Measurements from ENCODE around the gene PKNOX2. TPM values are rescaled to one million over a fixed set of nuclear protein-coding genes. Genes with fewer than 3 reads are reported as not detected.

Gene PKNOX2
- total RNA-seq, 3 donors from 2014 or later (not counting 1 experiment from before 2014, with no cell fraction given), result not detected

GRCh38 chr11:125241104-125241503 is 76.6 kb downstream of the PKNOX2 start:
- H3K27ac ChIP-seq (ENCODE audit: low read length), result no peak overlapping the region
- no peaks in the 10 kb centered on the region for H3K4me1 ChIP-seq (ENCODE audit: control insufficient read depth, insufficient read depth, low read length)
- TF ChIP-seq CTCF (IDR thresholded peaks at IDR 0.05), result no peak
- H3K4me3 ChIP-seq (ENCODE audit: low read length), result no peak overlapping the region
- no peaks in the 10 kb centered on the region for H3K36me3 ChIP-seq (ENCODE audit: control insufficient read depth, insufficient read depth, low read length)
- Mint-ChIP-seq H3K4me3 (no peak overlapping the region), H3K4me1 (no peaks in the 10 kb centered on the region), H3K27ac (no peak overlapping the region), H3K36me3 (no peaks in the 10 kb centered on the region), H3K9me3 (no peaks in the 10 kb centered on the region), H3K27me3 (ENCODE audit: low read depth in 2 of 2) (peaks cover 14 to 46% of the 10 kb centered on the region in 2 donors)
- 86% methylated on average over 5 of the region's 5 CpGs for WGBS (ENCODE audit: insufficient coverage)
- no peaks in the 10 kb centered on the region for H3K27me3 ChIP-seq (ENCODE audit: control insufficient read depth, insufficient read depth, low read length)
- no peaks in the 10 kb centered on the region for H3K9me3 ChIP-seq (ENCODE audit: control insufficient read depth, insufficient read depth, low read length)
- intact Hi-C loops (cut with micrococcal nuclease), result no loop called here
- ATAC-seq (no peak), DNase-seq (no peak)

- ATAC-seq (no peak), DNase-seq (no peak)
- intact Hi-C loops (cut with micrococcal nuclease), result no loop called here
- no peaks in the 10 kb centered on the region for H3K9me3 Mint-ChIP-seq
- Histone ChIP-seq H3K36me3 (ENCODE audit: control insufficient read depth, insufficient read depth, low read length) (no peaks in the 10 kb centered on the region), H3K9me3 (ENCODE audit: control insufficient read depth, insufficient read depth, low read length) (no peaks in the 10 kb centered on the region), H3K27me3 (ENCODE audit: control insufficient read depth, insufficient read depth, low read length) (no peaks in the 10 kb centered on the region), H3K4me1 (ENCODE audit: control insufficient read depth, insufficient read depth, low read length) (no peaks in the 10 kb centered on the region), H3K27ac (ENCODE audit: low read length) (no peak overlapping the region), H3K4me3 (ENCODE audit: low read length) (no peak overlapping the region)
- H3K36me3 Mint-ChIP-seq, result no peaks in the 10 kb centered on the region
- WGBS (ENCODE audit: insufficient coverage), result 94% methylated on average over 11 of the region's 11 CpGs
- H3K27me3 Mint-ChIP-seq (ENCODE audit: low read depth in 2 of 2), result peaks cover 14 to 45% of the 10 kb centered on the region in 2 donors
- H3K27ac Mint-ChIP-seq, result no peak overlapping the region
- H3K4me3 Mint-ChIP-seq, result no peak overlapping the region
- no peak for TF ChIP-seq CTCF (IDR thresholded peaks at IDR 0.05)
- H3K4me1 Mint-ChIP-seq, result no peaks in the 10 kb centered on the region
Measured at GRCh38 chr11:125242141-125242775, 77.7 kb downstream of the PKNOX2 start.

GRCh38 chr11:125244166-125244565 is 79.6 kb downstream of the PKNOX2 start:
- H3K27me3 ChIP-seq (ENCODE audit: control insufficient read depth, insufficient read depth, low read length), result no peaks in the 10 kb centered on the region
- ATAC-seq (no peak), DNase-seq (no peak)
- no peaks in the 10 kb centered on the region for H3K4me1 ChIP-seq (ENCODE audit: control insufficient read depth, insufficient read depth, low read length)
- Mint-ChIP-seq H3K27me3 (ENCODE audit: low read depth in 2 of 2) (peaks cover 12 to 38% of the 10 kb centered on the region in 2 donors), H3K4me3 (no peak overlapping the region), H3K4me1 (no peaks in the 10 kb centered on the region), H3K27ac (no peak overlapping the region), H3K36me3 (no peaks in the 10 kb centered on the region), H3K9me3 (no peaks in the 10 kb centered on the region)
- 80% methylated on average over 4 of the region's 4 CpGs for WGBS (ENCODE audit: insufficient coverage)
- intact Hi-C loops (cut with micrococcal nuclease), result no loop called here
- no peak overlapping the region for H3K4me3 ChIP-seq (ENCODE audit: low read length)
- no peak for TF ChIP-seq CTCF (IDR thresholded peaks at IDR 0.05)
- H3K36me3 ChIP-seq (ENCODE audit: control insufficient read depth, insufficient read depth, low read length), result no peaks in the 10 kb centered on the region
- no peaks in the 10 kb centered on the region for H3K9me3 ChIP-seq (ENCODE audit: control insufficient read depth, insufficient read depth, low read length)
- H3K27ac ChIP-seq (ENCODE audit: low read length), result no peak overlapping the region

- DNase-seq (no peak), ATAC-seq (no peak)
- H3K27me3 ChIP-seq (ENCODE audit: control insufficient read depth, insufficient read depth, low read length), result no peaks in the 10 kb centered on the region
- H3K4me1 Mint-ChIP-seq, result no peaks in the 10 kb centered on the region
- 87% methylated on average over 4 of the region's 4 CpGs for WGBS (ENCODE audit: insufficient coverage)
- H3K27ac ChIP-seq (ENCODE audit: low read length), result no peak overlapping the region
- H3K27ac Mint-ChIP-seq, result no peak overlapping the region
- no peaks in the 10 kb centered on the region for H3K9me3 Mint-ChIP-seq
- H3K4me3 Mint-ChIP-seq, result no peak overlapping the region
- no peaks in the 10 kb centered on the region for H3K36me3 Mint-ChIP-seq
- no peaks in the 10 kb centered on the region for H3K36me3 ChIP-seq (ENCODE audit: control insufficient read depth, insufficient read depth, low read length)
- no peaks in the 10 kb centered on the region for H3K4me1 ChIP-seq (ENCODE audit: control insufficient read depth, insufficient read depth, low read length)
- H3K27me3 Mint-ChIP-seq (ENCODE audit: low read depth in 2 of 2), result peaks cover 6 to 28% of the 10 kb centered on the region in 2 donors
- TF ChIP-seq CTCF (IDR thresholded peaks at IDR 0.05), result no peak
- intact Hi-C loops (cut with micrococcal nuclease), result no loop called here
- H3K4me3 ChIP-seq (ENCODE audit: low read length), result no peak overlapping the region
- no peaks in the 10 kb centered on the region for H3K9me3 ChIP-seq (ENCODE audit: control insufficient read depth, insufficient read depth, low read length)
Measured at GRCh38 chr11:125245299-125245698, 80.7 kb downstream of the PKNOX2 start.

All from natural killer cell (primary cell).